Osteoblast (primary cell): ENCODE results near the gene CNOT9. TPM values are rescaled to one million over a fixed set of nuclear protein-coding genes. Genes with fewer than 3 reads are reported as not detected.

ENCODE experiments used
- DNase-seq: peaks from one replicate; pipeline ENCODE4 v3.0.0; 2011; ENCODE audit warnings: low spot score, mixed read lengths; ENCODE audit not compliant: insufficient read length; ENCODE audit errors: missing footprints
- H2AFZ ChIP-seq: 2 replicates; pipeline ENCODE4 v1.6.0; 2011; ENCODE audit warnings: mild to moderate bottlenecking, low read length
- H3K27ac ChIP-seq: 2 replicates; pipeline ENCODE4 v1.5.1; 2011; ENCODE audit warnings: mild to moderate bottlenecking, low read depth, low read length, moderate library complexity
- H3K27me3 ChIP-seq: 2 replicates; pipeline ENCODE4 v1.6.0; 2012; ENCODE audit warnings: mild to moderate bottlenecking, control low read depth, inconsistent platforms, low read length, moderate library complexity; ENCODE audit not compliant: insufficient read depth
- H3K36me3 ChIP-seq: 2 replicates; pipeline ENCODE4 v1.5.1; 2011; ENCODE audit warnings: mild to moderate bottlenecking, low read length, control low read depth, moderate library complexity; ENCODE audit not compliant: insufficient read depth
- H3K4me1 ChIP-seq: 2 replicates; pipeline ENCODE4 v1.5.1; 2011; ENCODE audit warnings: mild to moderate bottlenecking, low read length, control low read depth, moderate library complexity; ENCODE audit not compliant: insufficient read depth
- H3K4me2 ChIP-seq: 2 replicates; pipeline ENCODE4 v1.6.0; 2011; ENCODE audit warnings: mild to moderate bottlenecking, low read length; ENCODE audit not compliant: insufficient read depth
- H3K4me3 ChIP-seq: fragments of 200-600 bp; sonication (generic); 3 replicates; pipeline ENCODE4 v1.5.1; 2012; ENCODE audit warnings: mild to moderate bottlenecking, low read length, inconsistent platforms; ENCODE audit not compliant: insufficient read depth
- H3K79me2 ChIP-seq: 2 replicates; pipeline ENCODE4 v1.6.0; 2012; ENCODE audit warnings: mild to moderate bottlenecking, low read length, control low read depth, inconsistent platforms; ENCODE audit not compliant: insufficient read depth
- H3K9me3 ChIP-seq: 2 replicates; pipeline ENCODE4 v1.5.1; 2011; ENCODE audit warnings: low read depth, low read length, control low read depth
- H4K20me1 ChIP-seq: 2 replicates; pipeline ENCODE4 v1.6.0; 2012; ENCODE audit warnings: mild to moderate bottlenecking, low read length, control low read depth; ENCODE audit not compliant: insufficient read depth
- CTCF ChIP-seq: IDR thresholded peaks from 2 replicates; pipeline ENCODE4 v1.5.1; 2011; ENCODE audit warnings: mild to moderate bottlenecking, low read depth, low read length, moderate library complexity; ENCODE audit errors: extremely low read depth
- total RNA-seq: library from RNA; depleted of rRNA; stranded (reverse); fragments of >200 nt; gene quantifications from 2 replicates; pipeline ENCODE4 v1.2.3, GENCODE V29; 2012

CNOT9 gene
- total RNA-seq, 1 donor: 50.3 TPM

GRCh38 chr2:218615868-218616315 lies 47.3 kb downstream of the CNOT9 start:
- DNase-seq: no peak
- H3K79me2 ChIP-seq: no peaks in the 10 kb centered on the region
- TF ChIP-seq CTCF: no peak

GRCh38 chr2:218618102-218618860 lies 49.6 kb downstream of the CNOT9 start:
- peak; percentile 72 for DNase-seq
- TF ChIP-seq CTCF: peak; percentile 24
- H3K4me2 ChIP-seq: no peak overlapping the region

More at GRCh38 chr2:218615868-218616315, 47.3 kb downstream of the CNOT9 start:
- Histone ChIP-seq H3K36me3 (no peaks in the 10 kb centered on the region), H3K4me1 (no peaks in the 10 kb centered on the region), H2AFZ (no peak overlapping the region), H3K27me3 (no peaks in the 10 kb centered on the region), H3K4me3 (no peak overlapping the region), H3K27ac (no peak overlapping the region), H3K4me2 (no peak overlapping the region), H4K20me1 (no peaks in the 10 kb centered on the region), H3K9me3 (no peaks in the 10 kb centered on the region)

GRCh38 chr2:218621007-218621406 lies 52.4 kb downstream of the CNOT9 start:
- no peak for DNase-seq
- H3K4me1 ChIP-seq: no peaks in the 10 kb centered on the region
- H2AFZ ChIP-seq: no peak overlapping the region
- H3K27me3 ChIP-seq: no peaks in the 10 kb centered on the region
- no peaks in the 10 kb centered on the region for H4K20me1 ChIP-seq
- no peaks in the 10 kb centered on the region for H3K9me3 ChIP-seq
- H3K4me3 ChIP-seq: no peak overlapping the region
- H3K4me2 ChIP-seq: no peak overlapping the region
- H3K27ac ChIP-seq: no peak overlapping the region
- H3K36me3 ChIP-seq: no peaks in the 10 kb centered on the region
- TF ChIP-seq CTCF: no peak
- H3K79me2 ChIP-seq: no peaks in the 10 kb centered on the region

More at GRCh38 chr2:218618102-218618860, 49.6 kb downstream of the CNOT9 start:
- H2AFZ ChIP-seq: no peak overlapping the region
- no peak overlapping the region for H3K4me3 ChIP-seq
- H3K79me2 ChIP-seq: no peaks in the 10 kb centered on the region
- no peak overlapping the region for H3K27ac ChIP-seq
- H3K36me3 ChIP-seq: no peaks in the 10 kb centered on the region
- H3K4me1 ChIP-seq: no peaks in the 10 kb centered on the region
- no peaks in the 10 kb centered on the region for H4K20me1 ChIP-seq
- no peaks in the 10 kb centered on the region for H3K9me3 ChIP-seq
- H3K27me3 ChIP-seq: no peaks in the 10 kb centered on the region

- Histone ChIP-seq H3K79me2 (no peaks in the 10 kb centered on the region), H3K4me1 (no peaks in the 10 kb centered on the region), H3K4me3 (no peak overlapping the region), H3K36me3 (no peaks in the 10 kb centered on the region), H3K4me2 (no peak overlapping the region), H3K9me3 (no peaks in the 10 kb centered on the region), H3K27me3 (no peaks in the 10 kb centered on the region), H4K20me1 (no peaks in the 10 kb centered on the region), H3K27ac (no peak overlapping the region), H2AFZ (no peak overlapping the region)
- no peak for TF ChIP-seq CTCF
- no peak for DNase-seq
These were observed 54.1 kb downstream of the CNOT9 start for GRCh38 chr2:218622606-218623365.
